Trophoblast cell (in vitro differentiated cells and primary cell): Measurements from ENCODE around the gene USP24.

ENCODE experiments used
- DNase-seq, 2 donors: peaks; one replicate each; pipeline ENCODE4 v3.0.0-alpha.2; 2016
- H2AFZ ChIP-seq: 2 replicates; pipeline ENCODE4 v1.6.1; 2013; ENCODE audit warnings: low read length, moderate library complexity, mild to moderate bottlenecking; ENCODE audit not compliant: insufficient read depth, poor library complexity
- H2AK5ac ChIP-seq: 2 replicates; pipeline ENCODE4 v1.6.1; 2013; ENCODE audit warnings: mild to moderate bottlenecking, low read length
- H2BK120ac ChIP-seq: 2 replicates; pipeline ENCODE4 v1.6.1; 2013; ENCODE audit warnings: low read length, mild to moderate bottlenecking, moderate library complexity; ENCODE audit not compliant: insufficient read depth, poor library complexity
- H2BK12ac ChIP-seq: 2 replicates; pipeline ENCODE4 v1.6.1; 2013; ENCODE audit warnings: mild to moderate bottlenecking, low read length, moderate library complexity
- H2BK5ac ChIP-seq: 2 replicates; pipeline ENCODE4 v1.6.1; 2013; ENCODE audit warnings: low read length, low read depth, moderate library complexity, mild to moderate bottlenecking; ENCODE audit not compliant: poor library complexity
- H3K14ac ChIP-seq: 2 replicates; pipeline ENCODE4 v1.6.1; 2013; ENCODE audit warnings: mild to moderate bottlenecking, low read length
- H3K18ac ChIP-seq: 2 replicates; pipeline ENCODE4 v1.6.1; 2013; ENCODE audit warnings: mild to moderate bottlenecking, low read length
- H3K23ac ChIP-seq: 2 replicates; pipeline ENCODE4 v1.6.1; 2013; ENCODE audit warnings: low read length
- H3K27ac ChIP-seq: 2 replicates; pipeline ENCODE4 v1.5.1; 2013; ENCODE audit warnings: low read depth, mild to moderate bottlenecking, inconsistent platforms, low read length, moderate library complexity
- H3K27me3 ChIP-seq: 2 replicates; pipeline ENCODE4 v1.6.1; 2013; ENCODE audit warnings: inconsistent platforms, mild to moderate bottlenecking, low read length, moderate library complexity; ENCODE audit not compliant: insufficient read depth
- H3K36me3 ChIP-seq, 2 experiments: 1 replicate in 1 of 2; 2 replicates in 1 of 2; pipeline ENCODE4 v1.6.1; 2013; ENCODE audit warnings: low read length in 2 of 2, mild to moderate bottlenecking in 2 of 2, moderate library complexity in 1 of 2; ENCODE audit not compliant: insufficient read depth in 2 of 2, control insufficient read depth in 1 of 2
- H3K4ac ChIP-seq: 2 replicates; pipeline ENCODE4 v1.6.1; 2013; ENCODE audit warnings: low read depth, mild to moderate bottlenecking, low read length, moderate library complexity
- H3K4me1 ChIP-seq, 2 experiments: 1 replicate in 1 of 2; 2 replicates in 1 of 2; pipeline ENCODE4 v1.6.1; 2013; ENCODE audit warnings: low read length in 2 of 2, mild to moderate bottlenecking in 2 of 2, moderate library complexity in 1 of 2; ENCODE audit not compliant: insufficient read depth in 2 of 2, control insufficient read depth in 1 of 2
- H3K4me2 ChIP-seq: 2 replicates; pipeline ENCODE4 v1.6.1; 2013; ENCODE audit warnings: inconsistent platforms, mild to moderate bottlenecking, low read length, moderate library complexity
- H3K4me3 ChIP-seq: 2 replicates; pipeline ENCODE4 v1.5.1; 2013; ENCODE audit warnings: mild to moderate bottlenecking, low read depth, low read length, inconsistent platforms
- H3K79me1 ChIP-seq: one replicate; pipeline ENCODE4 v1.6.1; 2013; ENCODE audit warnings: low read length
- H3K79me2 ChIP-seq: 2 replicates; pipeline ENCODE4 v1.6.1; 2013; ENCODE audit warnings: low read length, mild to moderate bottlenecking; ENCODE audit not compliant: control insufficient read depth, insufficient read depth, poor library complexity
- H3K9ac ChIP-seq: 2 replicates; pipeline ENCODE4 v1.6.1; 2013; ENCODE audit warnings: mild to moderate bottlenecking, low read length
- H3K9me3 ChIP-seq: 2 replicates; pipeline ENCODE4 v1.6.1; 2013; ENCODE audit warnings: low read depth, mild to moderate bottlenecking, control low read depth, inconsistent platforms, low read length; ENCODE audit not compliant: insufficient read depth
- H4K12ac ChIP-seq: 2 replicates; pipeline ENCODE4 v1.6.1; 2013; ENCODE audit warnings: low read depth, mild to moderate bottlenecking, low read length, moderate library complexity
- H4K8ac ChIP-seq: 2 replicates; pipeline ENCODE4 v1.6.1; 2013; ENCODE audit warnings: low read depth, mild to moderate bottlenecking, low read length, moderate library complexity
- H4K91ac ChIP-seq: one replicate; pipeline ENCODE4 v1.6.1; 2013; ENCODE audit warnings: low read depth, mild to moderate bottlenecking, low read length, moderate library complexity
- whole genome bisulfite sequencing: extraction: QIAGEN DNeasy Blood & Tissue Kit; methylation state at CpG from one replicate; pipeline ENCODE4 v1.1.7; 2013; ENCODE audit warnings: missing lambda C conversion rate; ENCODE audit not compliant: insufficient read length, insufficient coverage; ENCODE audit errors: extremely low coverage; 5-methylcytosine and 5-hydroxymethylcytosine counted together

USP24 gene

GRCh38 chr1:55185832-55186231, 29.3 kb downstream of the USP24 start:
- no peak overlapping the region for H3K23ac ChIP-seq
- no peak overlapping the region for H4K12ac ChIP-seq
- H3K36me3 ChIP-seq = no peaks in the 10 kb centered on the region
- H3K18ac ChIP-seq = no peak overlapping the region
- no peak overlapping the region for H3K4me2 ChIP-seq
- H2BK12ac ChIP-seq = no peak overlapping the region
- no peak overlapping the region for H4K91ac ChIP-seq
- H2BK5ac ChIP-seq = no peak overlapping the region
- H3K79me2 ChIP-seq = peaks cover 2% of the 10 kb centered on the region
- no peak overlapping the region for H3K4me3 ChIP-seq
- no peak overlapping the region for H2BK120ac ChIP-seq
- H3K79me1 ChIP-seq = no peaks in the 10 kb centered on the region
- no peak overlapping the region for H4K8ac ChIP-seq
- peaks cover 1% of the 10 kb centered on the region for H3K9me3 ChIP-seq
- peak overlapping the region; percentile 75 for H3K4ac ChIP-seq
- H3K14ac ChIP-seq = no peak overlapping the region
- H3K27me3 ChIP-seq = no peaks in the 10 kb centered on the region
- no peak overlapping the region for H3K27ac ChIP-seq
- DNase-seq = no peak
- no peak overlapping the region for H2AK5ac ChIP-seq
- no CpG with 5 or more reads among the region's 2 CpGs for WGBS
- H3K9ac ChIP-seq = no peak overlapping the region
- H2AFZ ChIP-seq = no peak overlapping the region
- no peaks in the 10 kb centered on the region for H3K4me1 ChIP-seq

- 100% methylated on average over 1 of the region's 5 CpGs for WGBS
- H2AFZ ChIP-seq = no peak overlapping the region
- no peak overlapping the region for H3K23ac ChIP-seq
Observed at GRCh38 chr1:55184859-55185258, 30.3 kb downstream of the USP24 start.

GRCh38 chr1:55181666-55182065, 33.5 kb downstream of the USP24 start:
- Histone ChIP-seq H4K91ac (no peak overlapping the region), H3K9me3 (peaks cover 1% of the 10 kb centered on the region), H4K12ac (no peak overlapping the region), H3K79me1 (no peaks in the 10 kb centered on the region), H2BK5ac (no peak overlapping the region), H3K23ac (no peak overlapping the region), H2BK12ac (no peak overlapping the region), H3K36me3 (peaks cover 0 to 2% of the 10 kb centered on the region in 2 experiments), H3K4me1 (no peaks in the 10 kb centered on the region), H3K4me2 (no peak overlapping the region), H3K4ac (no peak overlapping the region), H4K8ac (no peak overlapping the region), H2AK5ac (no peak overlapping the region), H3K18ac (no peak overlapping the region), H2AFZ (no peak overlapping the region), H3K14ac (no peak overlapping the region), H3K27me3 (no peaks in the 10 kb centered on the region), H3K79me2 (peaks cover 2% of the 10 kb centered on the region), H2BK120ac (no peak overlapping the region), H3K9ac (no peak overlapping the region), H3K4me3 (no peak overlapping the region), H3K27ac (no peak overlapping the region)
- no peak for DNase-seq

More at GRCh38 chr1:55184859-55185258, 30.3 kb downstream of the USP24 start:
- no peaks in the 10 kb centered on the region for H3K4me1 ChIP-seq
- H2BK5ac ChIP-seq = no peak overlapping the region
- H3K4me2 ChIP-seq = no peak overlapping the region
- H3K27ac ChIP-seq = no peak overlapping the region
- H3K9ac ChIP-seq = no peak overlapping the region
- no peak overlapping the region for H4K12ac ChIP-seq
- H3K79me2 ChIP-seq = peaks cover 2% of the 10 kb centered on the region
- H3K4ac ChIP-seq = no peak overlapping the region
- H2AK5ac ChIP-seq = no peak overlapping the region
- no peak overlapping the region for H3K18ac ChIP-seq
- H3K4me3 ChIP-seq = no peak overlapping the region
- H3K36me3 ChIP-seq = no peaks in the 10 kb centered on the region
- no peak overlapping the region for H2BK120ac ChIP-seq
- no peaks in the 10 kb centered on the region for H3K79me1 ChIP-seq
- peaks cover 1% of the 10 kb centered on the region for H3K9me3 ChIP-seq
- no peak overlapping the region for H4K8ac ChIP-seq
- no peak for DNase-seq
- no peaks in the 10 kb centered on the region for H3K27me3 ChIP-seq
- H2BK12ac ChIP-seq = no peak overlapping the region
- H3K14ac ChIP-seq = no peak overlapping the region
- H4K91ac ChIP-seq = no peak overlapping the region

GRCh38 chr1:55180075-55180670, 35.0 kb downstream of the USP24 start:
- Histone ChIP-seq H3K4ac (no peak overlapping the region), H3K27ac (no peak overlapping the region), H4K12ac (no peak overlapping the region), H3K14ac (no peak overlapping the region), H3K23ac (no peak overlapping the region), H3K9ac (no peak overlapping the region), H3K4me2 (no peak overlapping the region), H3K36me3 (peaks cover 0 to 3% of the 10 kb centered on the region in 2 experiments), H3K4me1 (no peaks in the 10 kb centered on the region), H3K79me1 (no peaks in the 10 kb centered on the region), H4K91ac (no peak overlapping the region), H2BK5ac (no peak overlapping the region), H3K18ac (no peak overlapping the region), H4K8ac (no peak overlapping the region), H2AFZ (no peak overlapping the region), H2BK120ac (no peak overlapping the region), H3K9me3 (peaks cover 1% of the 10 kb centered on the region), H2BK12ac (no peak overlapping the region), H3K4me3 (no peak overlapping the region), H3K27me3 (no peaks in the 10 kb centered on the region), H3K79me2 (no peaks in the 10 kb centered on the region), H2AK5ac (no peak overlapping the region)
- no peak for DNase-seq
- 100% methylated on average over 1 of the region's 5 CpGs for WGBS
